GF-D8 (cell line): ENCODE data around the gene LRRC7.
"Not testable (repeated sequence)": the region's sequence is repeated elsewhere in the genome, so short reads cannot be mapped to it uniquely, and the experiment has no call there.

Source experiments
- DNase-seq: peaks from one replicate; lab custom pipeline; 2025; lab: John Stamatoyannopoulos, UW

Gene LRRC7

DNA sequence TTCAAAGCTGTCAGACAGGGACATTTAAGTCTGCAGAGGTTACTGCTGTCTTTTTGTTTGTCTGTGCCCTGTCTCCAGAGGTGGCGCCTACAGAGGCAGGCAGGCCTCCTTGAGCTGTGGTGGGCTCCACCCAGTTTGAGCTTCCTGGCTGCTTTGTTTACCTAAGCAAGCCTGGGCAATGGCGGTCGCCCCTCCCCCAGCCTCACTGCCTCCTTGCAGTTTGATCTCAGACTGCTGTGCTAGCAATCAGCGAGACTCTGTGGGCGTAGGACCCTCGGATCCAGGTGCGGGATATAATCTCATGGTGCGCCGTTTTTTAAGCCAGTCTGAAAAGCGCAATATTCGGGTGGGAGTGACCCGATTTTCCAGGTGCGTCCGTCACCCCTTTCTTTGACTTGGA is 320.3 kb downstream of the LRRC7 start:
- DNase-seq: not testable (repeated sequence)

DNA sequence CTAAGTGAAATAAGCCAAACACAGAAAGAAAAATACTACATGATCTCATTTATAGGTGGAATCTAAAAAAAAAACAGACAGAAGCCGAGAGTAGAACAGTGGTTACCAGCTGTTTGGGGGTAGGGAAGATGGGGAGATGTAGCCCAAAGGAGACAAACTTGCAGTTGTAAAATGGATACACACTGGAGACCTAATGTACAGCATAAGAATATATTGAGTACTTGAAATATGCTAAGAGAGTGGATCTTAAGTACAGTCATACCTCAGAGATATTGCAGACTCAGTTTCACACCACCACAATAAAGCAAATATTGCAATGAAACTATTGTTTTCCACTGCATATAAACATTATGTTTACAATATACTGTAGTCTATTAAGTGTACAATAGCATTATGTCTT is 320.9 kb downstream of the LRRC7 start:
- no peak for DNase-seq

DNA sequence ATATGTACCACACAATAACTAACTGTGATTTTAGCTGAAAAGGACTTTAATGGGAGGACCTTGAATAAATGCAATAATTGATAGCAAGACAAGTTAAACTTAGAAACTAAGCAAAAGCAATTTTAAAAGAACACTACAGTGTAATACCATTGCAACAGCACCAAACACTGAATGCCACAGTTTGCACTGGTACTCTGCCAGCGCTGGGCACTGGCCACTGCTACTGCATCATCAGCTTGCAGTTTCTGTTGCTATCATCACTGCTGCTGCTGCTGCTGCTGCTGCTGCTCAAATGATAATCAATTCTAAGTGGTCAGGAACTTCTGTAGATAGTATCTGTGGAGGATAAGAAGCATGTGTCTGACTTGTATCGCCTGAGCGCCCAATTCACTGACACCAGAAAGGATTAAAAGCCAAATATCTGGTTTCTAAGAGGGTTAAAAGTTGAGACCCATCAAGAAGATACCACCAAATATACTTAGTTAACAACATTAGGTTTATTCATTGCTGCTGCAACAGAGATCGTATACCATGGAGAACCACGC is 330.8 kb downstream of the LRRC7 start:
- DNase-seq: no peak

DNA sequence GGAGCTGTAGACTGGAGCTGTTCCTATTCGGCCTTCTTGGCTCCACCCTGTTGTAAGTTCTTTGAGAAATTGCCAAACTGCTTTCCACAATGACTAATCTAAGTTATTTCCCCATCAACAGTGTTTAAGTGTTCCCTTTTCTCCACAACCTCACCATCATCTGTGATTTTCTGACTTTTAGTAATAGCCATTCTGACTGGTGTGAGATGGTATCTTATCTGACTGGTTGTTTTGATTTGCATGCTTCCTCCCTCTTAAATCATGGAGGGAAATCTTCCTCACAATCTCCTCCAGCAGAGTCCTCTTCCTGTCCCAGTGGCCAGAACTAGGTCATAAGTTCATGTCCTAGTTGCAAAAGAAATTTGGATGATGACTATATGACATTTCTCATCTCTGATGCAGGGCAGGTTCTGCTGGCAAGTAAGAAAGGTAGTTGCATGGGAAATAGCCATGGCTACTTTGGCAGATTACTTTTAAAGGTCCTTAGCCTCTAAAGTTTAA is 343.6 kb downstream of the LRRC7 start:
- DNase-seq: peak; percentile 57

DNA sequence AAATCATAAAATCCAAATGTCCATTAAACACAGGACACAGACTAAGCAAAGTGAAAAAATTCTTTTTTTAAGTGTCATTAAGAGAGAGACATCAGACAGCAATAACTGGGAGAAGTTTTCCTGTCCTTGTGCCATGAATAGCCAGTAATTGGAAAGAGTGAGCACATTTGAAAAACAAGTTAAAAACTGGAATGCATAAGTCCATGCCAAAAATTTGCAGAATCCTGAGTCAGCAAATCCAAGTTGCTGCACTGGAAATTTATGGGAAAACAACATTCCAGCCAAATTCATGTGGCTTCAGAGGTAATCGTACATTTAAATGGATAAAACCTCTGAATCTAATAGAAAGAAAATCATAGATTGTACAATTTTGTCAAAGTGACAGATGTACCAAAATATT is 346.3 kb downstream of the LRRC7 start:
- no peak for DNase-seq

GRCh38 chr1:69914976-69915765 is 347.4 kb downstream of the LRRC7 start:
- no peak for DNase-seq

- DNase-seq: no peak
Measured at GRCh38 chr1:69919129-69919921, 351.6 kb downstream of the LRRC7 start.

- no peak for DNase-seq
Measured at GRCh38 chr1:69919922-69920273, 352.2 kb downstream of the LRRC7 start.

GRCh38 chr1:69920426-69920825 is 352.7 kb downstream of the LRRC7 start:
- DNase-seq: no peak

DNA sequence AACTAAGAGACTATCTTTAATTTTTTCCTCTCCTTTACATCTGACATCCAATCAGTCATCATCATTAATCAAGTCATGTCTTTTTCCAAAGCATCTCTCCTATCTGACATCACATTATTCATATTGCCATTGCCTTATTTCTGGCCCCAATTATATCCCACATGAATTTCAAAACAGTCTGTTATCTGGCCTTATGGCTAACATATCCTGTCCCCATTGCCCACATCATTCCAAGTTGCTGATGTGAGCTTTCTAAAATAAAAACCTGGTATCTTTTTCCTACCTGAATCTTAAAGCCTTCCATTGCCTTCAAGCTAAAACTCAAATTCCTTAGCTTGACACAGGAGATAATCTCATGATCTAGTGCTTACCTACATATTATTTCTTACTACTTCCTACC is 353.8 kb downstream of the LRRC7 start:
- no peak for DNase-seq

- DNase-seq: not testable (repeated sequence)
Measured at GRCh38 chr1:69928234-69928633, 360.5 kb downstream of the LRRC7 start.

- no peak for DNase-seq
Measured at GRCh38 chr1:69929308-69930057, 361.8 kb downstream of the LRRC7 start.

DNA sequence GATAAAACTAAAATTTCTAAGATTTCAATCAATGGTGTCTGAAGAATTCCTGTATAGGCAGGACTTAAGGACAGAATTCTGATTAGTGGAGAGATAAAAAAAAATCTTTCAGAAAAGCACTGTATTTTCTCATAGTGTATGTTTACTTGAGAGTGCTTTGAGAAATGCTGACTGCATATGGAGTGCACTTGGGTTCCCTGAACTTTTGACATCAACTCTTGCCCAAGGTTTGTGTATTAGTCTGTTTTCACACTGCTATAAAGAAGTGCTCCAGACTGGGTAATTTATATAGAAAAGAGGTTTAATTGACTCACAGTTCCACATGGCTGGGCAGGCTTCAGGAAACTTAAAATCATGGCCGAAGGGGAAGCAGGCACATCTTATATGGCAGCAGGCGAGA is 362.7 kb downstream of the LRRC7 start:
- DNase-seq: no peak

- DNase-seq: no peak
Measured at GRCh38 chr1:69932760-69933159, 365.0 kb downstream of the LRRC7 start.

GRCh38 chr1:69940231-69940630 is 372.5 kb downstream of the LRRC7 start:
- DNase-seq: no peak

- no peak for DNase-seq
Measured at GRCh38 chr1:69940816-69941215, 373.1 kb downstream of the LRRC7 start.

- no peak for DNase-seq
Measured at GRCh38 chr1:69943030-69943429, 375.3 kb downstream of the LRRC7 start.

- no peak for DNase-seq
Measured at GRCh38 chr1:69946935-69947334, 379.2 kb downstream of the LRRC7 start.

- no peak for DNase-seq
Measured at GRCh38 chr1:69947837-69948236, 380.1 kb downstream of the LRRC7 start.

DNA sequence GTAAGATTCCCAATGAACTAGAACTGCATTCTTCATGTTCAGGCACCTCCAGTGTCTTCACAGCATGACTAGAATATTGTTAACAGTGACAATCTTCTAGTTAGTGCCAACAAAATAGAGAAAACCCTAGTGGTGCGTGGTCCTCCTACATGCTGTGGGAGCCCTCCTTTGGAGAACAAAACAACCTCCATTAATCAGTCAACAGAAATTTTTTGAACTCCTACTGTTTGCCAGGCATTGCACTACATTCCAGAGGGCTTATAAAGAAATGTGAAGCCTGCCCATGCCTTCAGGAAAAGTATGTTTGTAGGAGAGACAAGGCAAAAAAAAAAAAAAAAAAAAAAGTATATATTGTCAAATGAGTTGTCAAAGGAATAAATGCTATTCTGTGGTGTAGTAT is 385.0 kb downstream of the LRRC7 start:
- no peak for DNase-seq

- DNase-seq: not testable (repeated sequence)
Measured at GRCh38 chr1:69962452-69962851, 394.7 kb downstream of the LRRC7 start.

- DNase-seq: no peak
Measured at GRCh38 chr1:69967245-69967766, 399.6 kb downstream of the LRRC7 start.
